K562 (cell line): Measurements from ENCODE around the gene TFDP1. TPM values are rescaled to one million over a fixed set of nuclear protein-coding genes. Genes with fewer than 3 reads are reported as not detected.

Experiments used
- ATAC-seq: fragments of 200-7000 bp; cut with Tn5 transposase; 3 replicates; pipeline ENCODE4 v1.9.1; 2020; ENCODE audit warnings: moderate library complexity
- BruUV-seq: library from RNA; stranded (reverse); fragments of 400-500 nt; replicated peaks from 2 replicates; lab custom pipeline; 2021; lab: Mats Ljungman, UMichigan
- CTCF ChIA-PET: fragments of 300-600 bp; formaldehyde crosslinking; extraction: SDS; loops from one replicate; lab custom pipeline; 2021; ENCODE audit warnings: low intra/inter-chr PET ratio; lab: Yijun Ruan, JAX
- POLR2A ChIA-PET: fragments of 300-600, 350-650 bp; sonication (Branson Sonifier 250); formaldehyde crosslinking; extraction: SDS; loops from one replicate; lab custom pipeline; 2021; ENCODE audit warnings: antibody characterized with exemption, inconsistent platforms; lab: Yijun Ruan, JAX
- DNase-seq, 4 experiments: peaks; one replicate each; pipeline versions ENCODE4 v3.0.0 to v3.0.0-alpha.2; 2011 to 2018; ENCODE audit warnings: low spot score in 3 of 4, mixed read lengths in 3 of 4; ENCODE audit errors: extremely low read depth in 1 of 4
- FAIRE-seq: peaks from 2 replicates; lab custom pipeline; 2011; peaks lifted over from hg19 to GRCh38; lab: Jason Lieb, UNC
- H2AFZ ChIP-seq: 2 replicates; pipeline ENCODE4 v1.6.0; 2011; ENCODE audit warnings: low read depth, low read length, control low read depth, inconsistent platforms
- H3K27ac ChIP-seq: fragments of 200-600 bp; 3 replicates; pipeline ENCODE4 v1.8.0; 2011; ENCODE audit warnings: low read depth, mild to moderate bottlenecking, control low read depth, inconsistent platforms, low read length, moderate library complexity, mixed read lengths; ENCODE audit errors: extremely low read depth
- H3K27me3 ChIP-seq, 2 experiments: fragments of 300-600 bp in 1 of 2; 2 replicates in 1 of 2; 3 replicates in 1 of 2; pipeline versions ENCODE4 v1.6.0 to v1.8.0; 2011; ENCODE audit warnings: inconsistent platforms in 2 of 2, low read length in 2 of 2, mild to moderate bottlenecking in 1 of 2, mixed read lengths in 1 of 2, moderate library complexity in 1 of 2; ENCODE audit not compliant: control insufficient read depth in 2 of 2, insufficient read depth in 2 of 2
- H3K36me3 ChIP-seq: fragments of 300-600 bp; 3 replicates; pipeline ENCODE4 v1.8.0; 2011; ENCODE audit warnings: mild to moderate bottlenecking, low read length, inconsistent platforms; ENCODE audit not compliant: control insufficient read depth, insufficient read depth
- H3K4me1 ChIP-seq, 2 experiments: fragments of 200-600 bp in 1 of 2; replicated peaks in 1 of 2; 2 replicates in 1 of 2; 3 replicates in 1 of 2; pipeline versions ENCODE4 v1.5.1 to v1.8.0; 2011; ENCODE audit warnings: inconsistent platforms in 2 of 2, low read length in 2 of 2, mild to moderate bottlenecking in 1 of 2, mixed read lengths in 1 of 2, moderate library complexity in 1 of 2; ENCODE audit not compliant: control insufficient read depth in 2 of 2, insufficient read depth in 2 of 2
- H3K4me2 ChIP-seq: 2 replicates; pipeline ENCODE4 v1.6.1; 2011; ENCODE audit warnings: low read length, control low read depth, inconsistent platforms, mixed read lengths; ENCODE audit not compliant: insufficient read depth
- H3K4me3 ChIP-seq: fragments of 200-600 bp; sonication (generic), shearing (Covaris generic); 2 replicates; pipeline ENCODE4 v1.5.1; 2016; ENCODE audit warnings: control low read depth, inconsistent platforms
- H3K79me2 ChIP-seq: fragments of 200-600 bp; 3 replicates; pipeline ENCODE4 v1.8.0; 2011; ENCODE audit warnings: low read length, inconsistent platforms; ENCODE audit not compliant: control insufficient read depth, insufficient read depth
- H3K9ac ChIP-seq, 2 experiments: 2 replicates each; pipeline versions ENCODE4 v1.6.0 to v1.6.1; 2011; ENCODE audit warnings: low read depth in 2 of 2, low read length in 2 of 2, control low read depth in 1 of 2, inconsistent platforms in 1 of 2, mild to moderate bottlenecking in 1 of 2, mixed read lengths in 1 of 2; ENCODE audit not compliant: insufficient read depth in 1 of 2
- H3K9me1 ChIP-seq: one replicate; pipeline ENCODE4 v1.6.0; 2011; ENCODE audit warnings: inconsistent platforms, mild to moderate bottlenecking, low read length, moderate library complexity; ENCODE audit not compliant: control insufficient read depth, insufficient read depth
- H3K9me3 ChIP-seq: replicated peaks from 2 replicates; pipeline ENCODE4 v1.5.1; 2011; ENCODE audit warnings: low read depth, low read length, inconsistent platforms; ENCODE audit not compliant: control insufficient read depth, insufficient read depth
- H4K20me1 ChIP-seq: replicated peaks from 2 replicates; pipeline ENCODE4 v1.6.1; 2011; ENCODE audit warnings: low read length, inconsistent platforms, mixed read lengths; ENCODE audit not compliant: control insufficient read depth, insufficient read depth
- ATF3 ChIP-seq, 2 experiments: fragments of 450-650 bp in 1 of 2; sonication (generic) in 1 of 2; formaldehyde crosslinking in 1 of 2; IDR thresholded peaks in 1 of 2; conservative IDR thresholded peaks in 1 of 2; 2 replicates each; pipeline versions ENCODE4 v1.6.1 to v1.8.1; 2016 to 2023; ENCODE audit warnings: mild to moderate bottlenecking in 2 of 2, moderate library complexity in 2 of 2, inconsistent platforms in 1 of 2, missing genetic modification reagents in 1 of 2
- E4F1 ChIP-seq: fragments of 250-450 bp; sonication (Bioruptor Pico); IDR thresholded peaks from 2 replicates; pipeline ENCODE4 v1.5.0; 2021; ENCODE audit warnings: mild to moderate bottlenecking, borderline replicate concordance
- ELK1 ChIP-seq: sonication (generic); formaldehyde crosslinking; IDR thresholded peaks from 2 replicates; pipeline ENCODE4 v1.8.1; 2022; ENCODE audit warnings: missing genetic modification reagents
- GTF3C2 ChIP-seq: IDR thresholded peaks from 3 replicates; pipeline ENCODE4 v1.6.1; 2011; ENCODE audit warnings: borderline replicate concordance, mild to moderate bottlenecking, moderate library complexity; ENCODE audit not compliant: insufficient read length; ENCODE audit errors: extremely low read depth
- PCBP1 ChIP-seq: fragments of 200-400 bp; formaldehyde crosslinking; IDR thresholded peaks from 2 replicates; pipeline ENCODE4 v1.6.1; 2018; ENCODE audit warnings: mild to moderate bottlenecking, low read depth, low read length; ENCODE audit not compliant: poor library complexity, severe bottlenecking
- TCF7L2 ChIP-seq: fragments of 150-350 bp; IDR thresholded peaks from 2 replicates; pipeline ENCODE4 v1.6.1; 2016; ENCODE audit warnings: low read depth, mild to moderate bottlenecking, low read length, moderate library complexity
- ZNF354B ChIP-seq: fragments of 250-450 bp; sonication (Bioruptor Pico); IDR thresholded peaks from 2 replicates; pipeline ENCODE4 v1.4.0; 2020
- ZNF449 ChIP-seq: fragments of 250-450 bp; sonication (Bioruptor Pico); IDR thresholded peaks from 2 replicates; pipeline ENCODE4 v1.8.0; 2022; ENCODE audit warnings: moderate library complexity, mild to moderate bottlenecking, inconsistent platforms
- WGBS: fragments of 100-300 bp; shearing (Covaris generic); methylation state at CpG from one replicate; pipeline ENCODE4 v1.1.6; 2016; ENCODE audit warnings: low coverage, mixed read lengths; ENCODE audit not compliant: insufficient coverage; ENCODE audit errors: missing lambda C conversion rate; 5-methylcytosine and 5-hydroxymethylcytosine counted together
- in situ Hi-C: fragments of 300-500 bp; cut with MboI; formaldehyde crosslinking; loops from 4 replicates; pipeline ENCODE4 v1.15.0; 2018; ENCODE audit warnings: inconsistent platforms, mixed read lengths
- intact Hi-C: fragments of 100-400 bp; cut with micrococcal nuclease; formaldehyde crosslinking; loops from 2 replicates; pipeline ENCODE4 v1.14.2; 2022
- polyA plus RNA-seq, 8 experiments: library from polyadenylated mRNA; depleted of rRNA in 4 of 8; stranded (reverse) in 5 of 8; unstranded in 3 of 8; fragments of >200 nt; fragmentation: Nextera tagmentation in 2 of 8; fragmentation: Illumina TruSeq in 1 of 8; extraction: Ambion mirVana in 2 of 8; extraction: Trizol in 1 of 8; gene quantifications; 2 replicates each; pipeline versions ENCODE4 v1.2.1 to v1.2.3, GENCODE V29; 2011 to 2014; ENCODE audit warnings: inconsistent platforms in 1 of 8, missing spikeins in 1 of 8
- total RNA-seq, 7 experiments: library from RNA; depleted of rRNA in 6 of 7; stranded (reverse); fragments of >200 nt in 6 of 7; fragmentation: Illumina TruSeq in 2 of 7; extraction: Trizol in 2 of 7; gene quantifications; 2 replicates each; pipeline versions ENCODE4 v1.2.1 to v1.2.3, GENCODE V29; 2011 to 2021; ENCODE audit warnings: low replicate concordance in 1 of 7

Gene TFDP1
- total and polyA plus RNA-seq, 9 of the 15 experiments (the other 6 are each of a cell fraction or from before 2014, with no cell fraction given): 33.8 to 145 (median 69.1) TPM

- TF ChIP-seq E4F1 (no peak), ZNF449 (CRISPR knock-in tag) (no peak)
Measured at GRCh38 chr13:113537205-113537604, 47.3 kb upstream of the TFDP1 start (continued).

- ChIA-PET CTCF (no interaction called here), POLR2A (no interaction called here)
- Histone ChIP-seq H3K79me2 (peaks cover 13% of the 10 kb centered on the region; the same call in 2 of the 3 replicates), H3K36me3 (peaks cover 14% of the 10 kb centered on the region; the same call in 2 of the 3 replicates), H3K9me3 (no peaks in the 10 kb centered on the region; the same call in 1 of the 2 replicates), H3K4me3 (no peak overlapping the region), H3K9ac (no peak overlapping the region), H3K4me1 (no peaks in the 10 kb centered on the region), H3K4me2 (no peak overlapping the region), H3K27me3 (no peaks in the 10 kb centered on the region), H4K20me1 (no peaks in the 10 kb centered on the region), H3K9me1 (no peaks in the 10 kb centered on the region), H2AFZ (no peak overlapping the region), H3K27ac (no peak overlapping the region)
- no TSS peak for BruUV-seq
- intact Hi-C loops: no loop called here
- DNase-seq (no peak), ATAC-seq (no peak), FAIRE-seq (no peak)
- in situ Hi-C loops: no loop called here
- WGBS: 93% methylated on average over 16 of the region's 21 CpGs
- no peak for TF ChIP-seq ELK1 (CRISPR knock-in tag)
- no peak for TF ChIP-seq TCF7L2
- no peak for TF ChIP-seq ATF3 (IDR thresholded peaks at IDR 0.05)
- no peak for TF ChIP-seq ATF3 (CRISPR knock-in tag; conservative IDR thresholded peaks at IDR 0.05)
- no peak for TF ChIP-seq PCBP1
- TF ChIP-seq GTF3C2: no peak
- TF ChIP-seq ZNF354B (CRISPR knock-in tag): no peak
Measured at GRCh38 chr13:113537909-113538688, 46.5 kb upstream of the TFDP1 start.
